Measurements from ENCODE around the gene LPIN1. TPM values are rescaled to one million over a fixed set of nuclear protein-coding genes. Genes with fewer than 3 reads are reported as not detected.

LPIN1 gene
- total and polyA plus RNA-seq, 2 of the 8 experiments (the other 6 are each of a cell fraction or from before 2014, with no cell fraction given), result 4.3 to 9.8 TPM

- no peak for TF ChIP-seq GTF2F1 (IDR thresholded peaks at IDR 0.05; ENCODE audit: borderline replicate concordance, low read depth, low read length)
- TF ChIP-seq SAP30 (IDR thresholded peaks at IDR 0.05; ENCODE audit: insufficient read depth, insufficient replicate concordance, low read length), result no peak
Observed at GRCh38 chr2:11758187-11758586, 11.8 kb downstream of the LPIN1 start (continued).

Data from H1 (cell line).